ENCODE measurements around the gene HOXC12.

HOXC12 gene

GRCh38 chr12:53983950-53984572, 29.4 kb downstream of the HOXC12 start:
- no peak for DNase-seq (ENCODE audit: low spot score)
- Histone ChIP-seq H3K27ac (ENCODE audit: poor library complexity, severe bottlenecking) (no peak overlapping the region), H3K4me1 (ENCODE audit: insufficient read depth, poor library complexity, severe bottlenecking) (no peaks in the 10 kb centered on the region), H3K27me3 (ENCODE audit: insufficient read depth, poor library complexity, severe bottlenecking) (peaks cover 93% of the 10 kb centered on the region), H3K4me3 (ENCODE audit: severe bottlenecking) (no peak overlapping the region), H3K36me3 (ENCODE audit: low read depth) (no peaks in the 10 kb centered on the region), H3K9me3 (ENCODE audit: severe bottlenecking) (no peaks in the 10 kb centered on the region)
- ATAC-seq (ENCODE audit: low read depth): no peak
- TF ChIP-seq, protein P1, sequence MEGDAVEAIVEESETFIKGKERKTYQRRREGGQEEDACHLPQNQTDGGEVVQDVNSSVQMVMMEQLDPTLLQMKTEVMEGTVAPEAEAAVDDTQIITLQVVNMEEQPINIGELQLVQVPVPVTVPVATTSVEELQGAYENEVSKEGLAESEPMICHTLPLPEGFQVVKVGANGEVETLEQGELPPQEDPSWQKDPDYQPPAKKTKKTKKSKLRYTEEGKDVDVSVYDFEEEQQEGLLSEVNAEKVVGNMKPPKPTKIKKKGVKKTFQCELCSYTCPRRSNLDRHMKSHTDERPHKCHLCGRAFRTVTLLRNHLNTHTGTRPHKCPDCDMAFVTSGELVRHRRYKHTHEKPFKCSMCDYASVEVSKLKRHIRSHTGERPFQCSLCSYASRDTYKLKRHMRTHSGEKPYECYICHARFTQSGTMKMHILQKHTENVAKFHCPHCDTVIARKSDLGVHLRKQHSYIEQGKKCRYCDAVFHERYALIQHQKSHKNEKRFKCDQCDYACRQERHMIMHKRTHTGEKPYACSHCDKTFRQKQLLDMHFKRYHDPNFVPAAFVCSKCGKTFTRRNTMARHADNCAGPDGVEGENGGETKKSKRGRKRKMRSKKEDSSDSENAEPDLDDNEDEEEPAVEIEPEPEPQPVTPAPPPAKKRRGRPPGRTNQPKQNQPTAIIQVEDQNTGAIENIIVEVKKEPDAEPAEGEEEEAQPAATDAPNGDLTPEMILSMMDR (IDR thresholded peaks at IDR 0.05; ENCODE audit: poor library complexity, severe bottlenecking): no peak

GRCh38 chr12:53984901-53985691, 30.4 kb downstream of the HOXC12 start, which contains the start of gene HOXC10:
HOXC10 (plus strand) TSS chr12:53985146; CDS start chr12:53985260, 114 bp downstream.
- Histone ChIP-seq H3K4me1 (ENCODE audit: insufficient read depth, poor library complexity, severe bottlenecking) (peaks cover 6% of the 10 kb centered on the region), H3K4me3 (ENCODE audit: severe bottlenecking) (peak within 1 kb of the TSS; percentile 20), H3K9me3 (ENCODE audit: severe bottlenecking) (no peaks in the 10 kb centered on the region), H3K27ac (ENCODE audit: poor library complexity, severe bottlenecking) (no peak within 1 kb of the TSS), H3K36me3 (ENCODE audit: low read depth) (no peaks in the 10 kb centered on the region), H3K27me3 (ENCODE audit: insufficient read depth, poor library complexity, severe bottlenecking) (peaks cover 93% of the 10 kb centered on the region)
- TF ChIP-seq, protein P1 (IDR thresholded peaks at IDR 0.05; ENCODE audit: poor library complexity, severe bottlenecking): peak; percentile 78
- DNase-seq (ENCODE audit: low spot score): peak; percentile 88
- ATAC-seq (ENCODE audit: low read depth): peak; percentile 57

DNA sequence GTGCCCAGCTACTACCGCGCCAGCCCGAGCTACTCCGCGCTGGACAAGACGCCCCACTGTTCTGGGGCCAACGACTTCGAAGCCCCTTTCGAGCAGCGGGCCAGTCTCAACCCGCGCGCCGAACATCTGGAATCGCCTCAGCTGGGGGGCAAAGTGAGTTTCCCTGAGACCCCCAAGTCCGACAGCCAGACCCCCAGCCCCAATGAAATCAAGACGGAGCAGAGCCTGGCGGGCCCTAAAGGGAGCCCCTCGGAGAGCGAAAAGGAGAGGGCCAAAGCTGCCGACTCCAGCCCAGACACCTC, 30.9 kb downstream of the HOXC12 start:
- no peak overlapping the region for H3K27ac ChIP-seq (ENCODE audit: poor library complexity, severe bottlenecking)
- ATAC-seq (ENCODE audit: low read depth) (no peak), DNase-seq (ENCODE audit: low spot score) (no peak)
- H3K4me3 ChIP-seq (ENCODE audit: severe bottlenecking): peak overlapping the region; percentile 6
- peaks cover 93% of the 10 kb centered on the region for H3K27me3 ChIP-seq (ENCODE audit: insufficient read depth, poor library complexity, severe bottlenecking)
- H3K9me3 ChIP-seq (ENCODE audit: severe bottlenecking): no peaks in the 10 kb centered on the region
- TF ChIP-seq, protein P1 (IDR thresholded peaks at IDR 0.05; ENCODE audit: poor library complexity, severe bottlenecking): no peak
- H3K36me3 ChIP-seq (ENCODE audit: low read depth): no peaks in the 10 kb centered on the region
- peaks cover 6% of the 10 kb centered on the region for H3K4me1 ChIP-seq (ENCODE audit: insufficient read depth, poor library complexity, severe bottlenecking)

DNA sequence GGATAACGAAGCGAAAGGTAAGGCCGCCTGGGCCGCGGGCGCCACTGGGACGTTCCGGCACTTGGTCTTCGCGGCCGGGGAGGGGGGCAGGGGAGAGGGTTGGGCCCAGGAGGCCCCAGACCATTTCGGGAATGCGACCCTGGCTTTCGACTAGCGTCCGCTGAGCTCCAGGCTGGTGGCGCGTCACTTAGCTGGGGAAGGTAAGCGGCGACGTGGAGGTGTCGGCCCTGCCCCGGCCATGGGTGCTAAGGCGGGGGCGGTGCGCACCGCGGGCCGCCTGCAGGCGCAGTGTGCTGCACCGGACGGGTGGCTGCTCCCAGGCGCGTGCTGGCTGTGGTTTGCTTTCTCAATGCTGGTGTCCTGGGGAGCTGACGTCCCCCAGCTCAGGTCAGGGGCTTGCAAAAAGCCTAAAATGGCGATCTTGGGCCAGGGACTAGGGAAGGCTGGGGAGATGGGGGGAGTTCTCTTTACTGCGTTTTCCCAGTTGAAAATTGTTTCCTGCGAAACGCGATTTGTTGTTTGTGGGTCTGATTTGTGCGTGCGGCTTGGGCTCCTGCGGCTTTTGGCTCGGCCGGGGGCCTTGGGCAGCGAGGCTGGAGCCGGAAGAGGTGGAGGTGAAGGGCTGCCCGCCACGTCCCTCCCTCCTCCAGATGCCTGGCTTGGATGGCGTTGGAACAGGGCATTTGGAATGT, 31.4 kb downstream of the HOXC12 start:
- no peak for DNase-seq (ENCODE audit: low spot score)
- H3K4me3 ChIP-seq (ENCODE audit: severe bottlenecking): peak overlapping the region; percentile 6
- TF ChIP-seq, protein P1 (IDR thresholded peaks at IDR 0.05; ENCODE audit: poor library complexity, severe bottlenecking): no peak
- H3K9me3 ChIP-seq (ENCODE audit: severe bottlenecking): no peaks in the 10 kb centered on the region
- H3K36me3 ChIP-seq (ENCODE audit: low read depth): no peaks in the 10 kb centered on the region
- H3K27me3 ChIP-seq (ENCODE audit: insufficient read depth, poor library complexity, severe bottlenecking): peaks cover 93% of the 10 kb centered on the region
- ATAC-seq (ENCODE audit: low read depth): peak; percentile 20; the same call in 1 of the 3 replicates
- no peak overlapping the region for H3K27ac ChIP-seq (ENCODE audit: poor library complexity, severe bottlenecking)
- H3K4me1 ChIP-seq (ENCODE audit: insufficient read depth, poor library complexity, severe bottlenecking): peaks cover 6% of the 10 kb centered on the region
